Epithelial cell of esophagus (primary cell): ENCODE results near the gene MMP8.
"Not testable (repeated sequence)": the region's sequence is repeated elsewhere in the genome, so short reads cannot be mapped to it uniquely, and the experiment has no call there.

ENCODE experiments used
- DNase-seq: peaks from one replicate; pipeline ENCODE4 v3.0.0; 2010; ENCODE audit warnings: low read depth
- H3K4me3 ChIP-seq: 2 replicates; pipeline ENCODE4 v1.5.1; 2011; ENCODE audit warnings: mild to moderate bottlenecking, low read length, control low read depth
- TF ChIP-seq, protein P1 (sequence below): IDR thresholded peaks from 2 replicates; pipeline ENCODE4 v1.5.1; 2011; ENCODE audit warnings: low read depth, mild to moderate bottlenecking, low read length, control low read depth, inconsistent platforms; ENCODE audit not compliant: insufficient read depth; ENCODE audit errors: missing control alignments

The MMP8 gene

GRCh38 chr11:102734650-102735049 lies 9.9 kb upstream of the MMP8 start:
- TF ChIP-seq, protein P1, sequence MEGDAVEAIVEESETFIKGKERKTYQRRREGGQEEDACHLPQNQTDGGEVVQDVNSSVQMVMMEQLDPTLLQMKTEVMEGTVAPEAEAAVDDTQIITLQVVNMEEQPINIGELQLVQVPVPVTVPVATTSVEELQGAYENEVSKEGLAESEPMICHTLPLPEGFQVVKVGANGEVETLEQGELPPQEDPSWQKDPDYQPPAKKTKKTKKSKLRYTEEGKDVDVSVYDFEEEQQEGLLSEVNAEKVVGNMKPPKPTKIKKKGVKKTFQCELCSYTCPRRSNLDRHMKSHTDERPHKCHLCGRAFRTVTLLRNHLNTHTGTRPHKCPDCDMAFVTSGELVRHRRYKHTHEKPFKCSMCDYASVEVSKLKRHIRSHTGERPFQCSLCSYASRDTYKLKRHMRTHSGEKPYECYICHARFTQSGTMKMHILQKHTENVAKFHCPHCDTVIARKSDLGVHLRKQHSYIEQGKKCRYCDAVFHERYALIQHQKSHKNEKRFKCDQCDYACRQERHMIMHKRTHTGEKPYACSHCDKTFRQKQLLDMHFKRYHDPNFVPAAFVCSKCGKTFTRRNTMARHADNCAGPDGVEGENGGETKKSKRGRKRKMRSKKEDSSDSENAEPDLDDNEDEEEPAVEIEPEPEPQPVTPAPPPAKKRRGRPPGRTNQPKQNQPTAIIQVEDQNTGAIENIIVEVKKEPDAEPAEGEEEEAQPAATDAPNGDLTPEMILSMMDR: no peak
- H3K4me3 ChIP-seq: no peak overlapping the region
- no peak for DNase-seq

- no peak overlapping the region for H3K4me3 ChIP-seq
- peak; percentile 80 for DNase-seq
- TF ChIP-seq, protein P1: peak; percentile 99
These were observed 8.6 kb upstream of the MMP8 start for GRCh38 chr11:102733232-102733875.

DNA sequence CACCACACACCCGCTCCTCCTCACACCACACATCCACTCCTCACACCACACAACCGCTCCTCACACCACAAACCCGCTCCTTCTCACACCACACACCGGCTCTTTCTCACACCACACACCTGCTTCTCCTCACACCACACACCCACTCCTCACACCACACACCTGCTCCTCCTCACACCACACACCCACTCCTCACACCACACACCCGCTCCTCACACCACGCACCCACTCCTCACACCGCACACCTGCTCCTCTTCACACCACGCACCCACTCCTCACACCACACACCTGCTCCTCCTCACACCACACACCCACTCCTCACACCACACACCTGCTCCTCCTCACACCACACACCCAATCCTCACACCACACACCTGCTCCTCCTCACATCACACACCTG lies 6.2 kb upstream of the MMP8 start:
- DNase-seq, H3K4me3 ChIP-seq: not testable (repeated sequence)

- no peak for DNase-seq
- TF ChIP-seq, protein P1: no peak
- no peak overlapping the region for H3K4me3 ChIP-seq
These were observed 5.4 kb upstream of the MMP8 start for GRCh38 chr11:102729849-102730815.

GRCh38 chr11:102727890-102728289 lies 3.1 kb upstream of the MMP8 start:
- TF ChIP-seq, protein P1: no peak
- peak; percentile 85 for DNase-seq

GRCh38 chr11:102722821-102723220 lies 1.9 kb downstream of the MMP8 start:
- no peak overlapping the region for H3K4me3 ChIP-seq
- TF ChIP-seq, protein P1: no peak
- DNase-seq: no peak

More at GRCh38 chr11:102727890-102728289, 3.1 kb upstream of the MMP8 start:
- H3K4me3 ChIP-seq: no peak overlapping the region

- H3K4me3 ChIP-seq: no peak overlapping the region
- TF ChIP-seq, protein P1: no peak
- DNase-seq: no peak
These were observed 5.0 kb downstream of the MMP8 start for GRCh38 chr11:102719620-102720277.
